ENCODE measurements around the gene FXYD7.

GRCh38 chr19:35160629-35161433 lies 17.8 kb downstream of the FXYD7 start:
- TF ChIP-seq, protein P1, sequence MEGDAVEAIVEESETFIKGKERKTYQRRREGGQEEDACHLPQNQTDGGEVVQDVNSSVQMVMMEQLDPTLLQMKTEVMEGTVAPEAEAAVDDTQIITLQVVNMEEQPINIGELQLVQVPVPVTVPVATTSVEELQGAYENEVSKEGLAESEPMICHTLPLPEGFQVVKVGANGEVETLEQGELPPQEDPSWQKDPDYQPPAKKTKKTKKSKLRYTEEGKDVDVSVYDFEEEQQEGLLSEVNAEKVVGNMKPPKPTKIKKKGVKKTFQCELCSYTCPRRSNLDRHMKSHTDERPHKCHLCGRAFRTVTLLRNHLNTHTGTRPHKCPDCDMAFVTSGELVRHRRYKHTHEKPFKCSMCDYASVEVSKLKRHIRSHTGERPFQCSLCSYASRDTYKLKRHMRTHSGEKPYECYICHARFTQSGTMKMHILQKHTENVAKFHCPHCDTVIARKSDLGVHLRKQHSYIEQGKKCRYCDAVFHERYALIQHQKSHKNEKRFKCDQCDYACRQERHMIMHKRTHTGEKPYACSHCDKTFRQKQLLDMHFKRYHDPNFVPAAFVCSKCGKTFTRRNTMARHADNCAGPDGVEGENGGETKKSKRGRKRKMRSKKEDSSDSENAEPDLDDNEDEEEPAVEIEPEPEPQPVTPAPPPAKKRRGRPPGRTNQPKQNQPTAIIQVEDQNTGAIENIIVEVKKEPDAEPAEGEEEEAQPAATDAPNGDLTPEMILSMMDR (conservative IDR thresholded peaks at IDR 0.05; ENCODE audit: low read depth, low read length), result no peak
- TF ChIP-seq EZH2 (IDR thresholded peaks at IDR 0.05; ENCODE audit: low read length, unreplicated experiment), result no peak
- no peak for TF ChIP-seq EZH2phosphoT487 (IDR thresholded peaks at IDR 0.05; ENCODE audit: borderline replicate concordance, low read length)
